HG03103 (cell line): ENCODE data around the gene MAPKAP1.
"Not testable (repeated sequence)": the region's sequence is repeated elsewhere in the genome, so short reads cannot be mapped to it uniquely, and the experiment has no call there.

Experiments
- ATAC-seq: cut with Tn5 transposase; IDR thresholded peaks from one replicate; pipeline ENCODE4 v1.9.1; 2021; ENCODE audit warnings: low read depth; ENCODE audit not compliant: unreplicated experiment

MAPKAP1 gene

GRCh38 chr9:125611121-125611765, 95.8 kb downstream of the MAPKAP1 start:
- no peak for ATAC-seq

DNA sequence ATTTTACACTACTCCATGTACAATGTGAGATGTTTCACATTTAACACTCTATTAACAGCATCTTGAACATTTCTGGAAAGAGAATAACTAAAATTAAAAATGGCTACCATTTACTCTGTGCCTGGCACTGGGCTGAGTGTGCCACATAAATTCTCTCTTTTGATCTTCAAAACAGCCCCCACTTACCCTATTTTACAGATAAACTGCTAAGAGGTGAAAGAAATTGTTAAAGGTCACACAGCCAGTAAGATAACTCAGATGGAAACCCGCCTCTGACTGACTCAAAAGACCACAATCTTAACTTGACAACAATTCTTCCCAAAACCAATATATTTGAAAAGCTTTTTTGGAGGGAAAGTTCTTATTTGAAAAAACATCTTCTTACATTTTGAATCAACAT, 97.3 kb downstream of the MAPKAP1 start:
- ATAC-seq = no peak

DNA sequence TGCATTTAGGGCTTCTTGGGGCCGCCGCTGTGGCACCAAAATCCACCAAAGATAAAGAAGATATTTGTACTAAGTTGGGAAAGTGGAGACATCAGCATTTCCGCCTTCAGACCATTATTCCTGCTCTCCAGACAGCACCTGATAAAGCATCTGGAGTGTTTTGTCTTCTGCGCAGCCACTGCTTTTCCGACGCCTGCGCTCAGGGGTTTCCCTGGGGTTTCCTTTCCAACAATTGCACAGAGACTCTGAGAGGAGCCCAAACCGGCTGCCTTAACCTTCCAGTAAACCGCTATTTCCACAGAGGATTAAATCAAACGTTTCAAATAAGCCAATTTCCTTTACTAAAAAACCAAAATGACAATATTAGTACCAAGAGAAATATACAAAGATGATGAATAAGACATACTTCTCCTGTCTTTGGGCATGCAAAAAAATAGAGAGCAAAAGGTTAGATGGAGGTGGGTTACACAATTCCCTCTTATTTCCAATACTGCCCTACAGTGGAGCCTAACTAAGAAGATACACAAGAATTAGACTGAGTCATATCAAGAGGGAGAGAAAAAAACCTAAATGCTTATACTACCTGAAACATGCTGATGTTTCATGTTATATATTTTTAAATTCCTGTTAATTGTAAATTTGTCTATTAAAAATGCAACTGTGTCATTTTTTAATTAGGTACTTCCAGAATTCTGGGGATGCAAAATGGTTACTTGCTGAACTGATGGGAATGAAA, 98.4 kb downstream of the MAPKAP1 start:
- no peak for ATAC-seq

DNA sequence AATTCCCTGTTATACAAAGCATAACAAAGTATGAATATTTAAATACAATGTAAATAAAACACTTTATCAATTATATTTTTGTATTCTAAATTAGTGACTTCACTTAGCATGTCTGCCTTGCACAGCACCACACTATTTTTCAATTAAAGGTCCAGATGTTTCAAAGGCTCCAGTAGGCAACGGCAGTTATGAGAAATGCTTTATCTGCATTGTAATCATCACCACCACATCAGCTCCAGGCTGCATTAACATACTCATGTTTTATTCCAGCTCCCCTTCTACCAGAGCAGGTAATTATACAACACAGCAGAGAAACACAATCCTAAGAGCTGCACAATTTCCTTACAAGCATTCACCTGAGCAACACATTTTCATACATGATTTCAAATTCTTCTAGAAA, 102.8 kb downstream of the MAPKAP1 start:
- no peak for ATAC-seq

- ATAC-seq = no peak
Observed at GRCh38 chr9:125603478-125604021, 103.5 kb downstream of the MAPKAP1 start.

- ATAC-seq = no peak
Observed at GRCh38 chr9:125601961-125602360, 105.0 kb downstream of the MAPKAP1 start.

GRCh38 chr9:125600194-125600593, 106.8 kb downstream of the MAPKAP1 start:
- no peak for ATAC-seq

DNA sequence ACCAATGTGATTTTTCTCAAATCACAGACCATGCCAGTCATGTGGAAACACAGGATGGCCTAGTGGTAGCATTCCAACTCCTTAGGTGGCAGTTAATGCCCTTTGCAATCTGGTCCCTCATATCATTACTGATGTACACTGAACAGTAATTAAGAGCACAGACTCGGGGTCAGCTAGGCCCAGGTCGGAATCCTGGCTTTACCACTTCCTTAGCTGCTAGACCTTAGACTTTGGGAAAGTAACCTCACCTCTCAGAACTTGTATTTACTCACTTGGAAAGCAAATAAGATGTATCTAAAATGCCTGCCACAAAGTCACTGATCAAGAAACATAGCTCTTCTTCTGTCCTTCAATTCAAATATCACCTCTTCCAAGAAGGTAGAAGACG, 112.8 kb downstream of the MAPKAP1 start:
- no peak for ATAC-seq

GRCh38 chr9:125593581-125594222, 113.3 kb downstream of the MAPKAP1 start:
- ATAC-seq = no peak

- no peak for ATAC-seq
Observed at GRCh38 chr9:125591888-125592287, 115.1 kb downstream of the MAPKAP1 start.

GRCh38 chr9:125591245-125591644, 115.8 kb downstream of the MAPKAP1 start:
- no peak for ATAC-seq

GRCh38 chr9:125589287-125589686, 117.7 kb downstream of the MAPKAP1 start:
- no peak for ATAC-seq

DNA sequence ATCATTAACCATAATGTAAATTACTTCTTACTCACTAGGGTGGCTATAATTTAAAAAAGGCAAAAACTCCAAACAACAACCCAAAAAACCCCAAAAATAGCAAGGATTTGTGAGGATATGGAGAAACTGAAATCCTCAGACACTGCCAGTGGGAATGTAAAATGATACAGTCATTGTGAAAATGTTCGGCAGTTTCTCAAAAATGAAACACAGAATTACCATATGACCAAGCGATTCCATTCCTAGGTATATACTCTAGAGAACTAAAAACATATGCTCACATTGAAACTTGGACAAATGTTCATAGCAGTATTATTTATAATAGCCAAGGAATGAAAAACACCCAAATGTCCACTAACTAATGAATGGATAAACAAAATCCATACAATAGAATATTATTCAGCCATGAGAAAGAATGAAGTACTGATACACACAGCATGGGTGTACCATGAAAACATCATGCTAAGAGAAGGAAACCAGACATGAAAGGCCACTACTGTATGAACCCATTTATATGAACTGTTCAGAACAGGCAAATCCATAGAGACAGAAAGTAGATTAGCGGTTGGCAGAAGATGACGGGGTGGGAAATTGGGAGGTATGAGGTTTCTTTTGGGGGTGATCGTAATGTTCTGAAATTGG, 119.1 kb downstream of the MAPKAP1 start:
- no peak for ATAC-seq

GRCh38 chr9:125586172-125586511, 120.9 kb downstream of the MAPKAP1 start:
- no peak for ATAC-seq

- no peak for ATAC-seq
Observed at GRCh38 chr9:125585503-125586171, 121.4 kb downstream of the MAPKAP1 start.

- no peak for ATAC-seq
Observed at GRCh38 chr9:125580701-125581286, 126.2 kb downstream of the MAPKAP1 start.

GRCh38 chr9:125579030-125579932, 127.7 kb downstream of the MAPKAP1 start:
- ATAC-seq = no peak

DNA sequence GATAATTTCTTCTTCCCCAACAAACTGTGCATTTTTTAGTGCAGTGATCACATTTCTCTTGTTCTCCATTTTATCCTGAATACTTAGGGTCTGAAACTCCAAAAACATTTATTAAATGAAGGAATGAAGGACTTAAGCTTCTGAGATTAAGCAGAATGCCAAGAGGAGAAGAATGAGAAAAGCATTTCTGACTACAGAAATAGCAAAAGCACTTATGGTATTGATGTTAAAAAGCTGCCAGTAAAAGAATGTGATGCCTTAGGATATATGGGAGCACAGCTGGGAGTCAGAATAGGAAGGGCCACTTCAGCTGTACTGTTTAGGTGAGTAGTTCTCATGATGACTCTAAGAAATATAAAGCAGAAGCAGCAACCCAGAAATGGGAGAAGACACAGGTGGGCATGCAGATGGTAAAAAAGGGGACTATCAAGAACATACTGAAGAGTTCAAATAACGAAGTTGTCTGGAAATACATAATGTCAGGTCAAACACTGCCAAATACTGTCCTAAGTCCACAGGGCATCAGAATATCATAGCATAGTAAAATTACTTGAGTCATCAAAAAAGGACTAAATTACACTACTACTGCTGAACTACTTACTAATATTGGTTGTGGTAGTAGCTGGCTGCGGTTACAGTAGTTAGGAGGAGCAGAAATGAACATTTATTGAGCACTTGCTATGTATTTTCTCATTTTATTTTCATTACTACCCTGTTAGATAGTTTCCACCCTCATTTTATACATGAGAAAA, 132.7 kb downstream of the MAPKAP1 start:
- ATAC-seq = no peak

DNA sequence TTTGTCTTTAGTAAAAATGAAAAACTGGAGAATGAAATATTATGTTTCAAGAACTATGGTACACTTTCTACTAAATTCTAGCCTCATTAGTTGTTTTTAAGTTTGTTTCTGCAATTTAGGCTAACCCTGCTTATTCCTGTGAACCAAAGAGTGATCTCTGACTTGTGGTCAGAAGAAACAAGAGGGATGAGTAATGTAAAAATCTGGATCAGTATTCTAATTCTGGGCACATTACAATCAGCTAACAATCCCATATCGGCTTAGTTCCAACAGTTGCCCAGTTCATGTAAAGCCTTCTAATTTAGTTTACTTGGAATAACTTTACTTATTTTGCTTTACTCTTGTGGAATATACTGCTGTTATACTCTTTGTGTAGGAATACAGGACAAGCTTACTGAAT, 134.5 kb downstream of the MAPKAP1 start:
- not testable (repeated sequence) for ATAC-seq
